HG03135 (cell line): ENCODE measurements around the gene TNFSF15.

Experiments
- ATAC-seq: cut with Tn5 transposase; IDR thresholded peaks from one replicate; pipeline ENCODE4 v1.9.1; 2021; ENCODE audit warnings: mild to moderate bottlenecking, moderate library complexity; ENCODE audit not compliant: unreplicated experiment

TNFSF15 gene

DNA sequence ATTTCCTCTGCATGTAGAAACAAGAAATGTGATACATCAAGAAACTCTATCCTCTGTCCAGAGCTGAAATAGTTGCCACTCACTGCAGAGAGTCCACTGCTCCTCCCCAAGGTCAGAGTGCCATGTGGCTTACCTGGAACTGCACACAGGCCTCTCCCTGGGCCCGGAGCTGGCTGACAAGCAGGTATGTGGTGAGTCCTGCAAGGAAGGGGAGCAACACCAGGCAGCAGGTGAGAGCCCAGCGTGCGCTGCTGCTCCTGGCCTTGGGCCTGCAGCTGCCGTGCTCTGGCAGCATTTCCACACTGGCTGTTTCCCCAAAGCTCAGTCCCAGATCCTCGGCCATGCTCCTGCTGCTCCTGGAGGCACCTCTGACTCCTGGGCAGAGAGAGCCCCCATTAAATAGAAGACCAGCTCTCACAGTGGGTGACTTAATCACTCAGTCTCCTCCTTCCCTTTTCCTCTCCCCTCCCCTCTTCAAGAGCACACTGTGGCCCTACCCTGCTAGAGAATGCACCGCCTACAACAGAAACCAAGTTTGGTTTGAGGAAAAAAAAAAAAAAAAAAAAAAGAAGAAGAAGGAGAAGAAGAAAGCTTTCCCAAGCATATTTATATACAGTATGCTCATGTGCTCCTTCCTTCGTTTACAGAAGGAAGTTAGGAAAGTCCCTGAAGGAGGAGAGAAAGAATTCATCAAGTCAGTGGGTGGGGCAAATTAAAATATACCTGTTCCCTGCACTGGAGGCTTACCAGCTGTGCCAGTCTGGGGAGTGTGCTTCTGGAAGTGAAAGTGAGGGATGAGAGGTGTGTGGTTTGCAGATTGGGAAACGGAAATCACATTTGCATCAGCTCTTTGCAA, at the start of gene TNFSF15:
Gene TNFSF15 (minus strand): TSS at position 370 of the 856 bp plus-strand sequence. CDS start 27 bp downstream, at position 343.
- peak; percentile 94 for ATAC-seq

DNA sequence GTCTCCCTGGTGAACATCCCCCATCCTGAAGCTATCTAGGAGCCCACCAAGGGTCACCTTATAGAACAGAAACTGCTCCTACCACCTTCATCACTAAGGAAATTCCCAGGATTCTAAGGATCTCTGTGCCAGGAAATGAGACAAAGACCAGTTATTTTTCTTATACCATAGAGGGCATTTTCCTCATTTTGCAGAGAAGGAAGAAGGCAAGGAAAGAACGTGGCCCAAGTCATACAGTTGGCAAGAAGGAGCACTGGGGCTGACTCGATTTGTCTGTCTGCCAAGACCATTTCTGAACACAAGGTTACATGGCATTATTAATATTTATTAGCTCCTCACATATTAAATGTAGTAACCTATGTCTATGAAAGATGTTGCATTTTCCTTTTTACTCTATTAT, 49.6 kb upstream of the TNFSF15 start:
- ATAC-seq = no peak

- no peak for ATAC-seq
These were observed 49.0 kb upstream of the TNFSF15 start for GRCh38 chr9:114854736-114855355.

GRCh38 chr9:114853071-114853855, 47.4 kb upstream of the TNFSF15 start:
- no peak for ATAC-seq

DNA sequence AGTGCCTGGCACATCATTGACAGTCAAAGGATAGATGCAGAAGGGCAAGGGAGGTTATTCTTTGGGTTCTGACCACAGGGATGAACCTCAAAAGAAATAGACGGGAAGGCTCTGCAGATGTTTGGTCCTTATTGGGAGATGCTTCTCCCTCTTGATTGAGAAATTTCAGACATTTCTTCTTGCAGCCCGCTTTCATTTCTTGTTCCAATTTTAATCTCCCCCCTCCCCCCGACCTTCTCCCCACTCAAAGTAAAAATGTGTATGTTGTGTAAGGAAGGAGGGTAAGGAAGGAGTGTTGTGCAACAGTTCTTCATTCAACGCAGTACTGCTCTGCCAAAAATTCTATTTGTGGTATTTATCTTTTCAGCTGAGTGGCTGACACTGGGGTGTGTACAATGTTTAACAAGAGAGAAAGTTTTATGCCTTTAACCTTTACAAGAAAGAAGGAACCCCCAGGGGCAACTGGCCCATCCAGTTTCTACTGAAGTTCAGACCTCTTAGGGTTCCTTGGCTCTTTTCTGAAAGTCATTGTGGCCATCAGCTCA, 46.3 kb upstream of the TNFSF15 start:
- no peak for ATAC-seq

DNA sequence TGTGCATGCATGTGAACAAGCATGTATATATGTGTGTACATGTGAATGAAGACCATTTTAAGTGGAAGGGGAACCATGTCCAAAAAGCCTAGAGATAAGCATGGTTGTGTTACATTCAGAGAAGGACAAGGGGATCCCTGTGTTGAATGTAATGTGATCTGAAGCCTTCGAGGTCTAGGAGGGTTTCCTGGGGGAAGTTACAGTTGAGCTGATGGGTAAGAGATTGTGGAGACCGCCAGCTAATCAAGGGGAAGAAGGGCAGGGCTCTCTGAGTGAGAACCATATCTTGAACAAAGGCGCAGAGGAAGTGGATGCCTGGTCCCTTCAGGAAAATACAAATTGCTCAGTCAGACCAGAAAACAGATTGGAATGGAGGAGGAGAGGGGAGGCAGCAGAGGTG, 45.5 kb upstream of the TNFSF15 start:
- ATAC-seq = no peak

- ATAC-seq = no peak
These were observed 45.0 kb upstream of the TNFSF15 start for GRCh38 chr9:114850871-114851270.

DNA sequence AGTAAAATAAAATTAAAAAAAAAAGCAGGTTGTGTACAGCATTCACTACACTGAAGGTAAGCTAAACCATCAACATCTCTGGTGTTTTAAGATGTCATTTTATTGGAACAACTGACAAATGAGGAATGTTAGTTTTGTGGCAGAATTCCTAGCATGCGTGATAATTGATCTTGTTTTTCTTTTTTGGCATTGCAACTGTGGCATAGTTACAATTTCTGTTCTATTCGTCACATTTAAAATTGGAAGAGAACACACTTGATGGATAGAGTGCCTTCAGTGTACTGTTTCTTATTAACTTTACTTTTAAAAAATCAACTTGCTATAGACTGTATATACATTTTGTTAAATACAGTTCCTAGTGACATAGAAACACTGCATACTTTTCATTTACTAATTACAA, 43.6 kb upstream of the TNFSF15 start:
- no peak for ATAC-seq

DNA sequence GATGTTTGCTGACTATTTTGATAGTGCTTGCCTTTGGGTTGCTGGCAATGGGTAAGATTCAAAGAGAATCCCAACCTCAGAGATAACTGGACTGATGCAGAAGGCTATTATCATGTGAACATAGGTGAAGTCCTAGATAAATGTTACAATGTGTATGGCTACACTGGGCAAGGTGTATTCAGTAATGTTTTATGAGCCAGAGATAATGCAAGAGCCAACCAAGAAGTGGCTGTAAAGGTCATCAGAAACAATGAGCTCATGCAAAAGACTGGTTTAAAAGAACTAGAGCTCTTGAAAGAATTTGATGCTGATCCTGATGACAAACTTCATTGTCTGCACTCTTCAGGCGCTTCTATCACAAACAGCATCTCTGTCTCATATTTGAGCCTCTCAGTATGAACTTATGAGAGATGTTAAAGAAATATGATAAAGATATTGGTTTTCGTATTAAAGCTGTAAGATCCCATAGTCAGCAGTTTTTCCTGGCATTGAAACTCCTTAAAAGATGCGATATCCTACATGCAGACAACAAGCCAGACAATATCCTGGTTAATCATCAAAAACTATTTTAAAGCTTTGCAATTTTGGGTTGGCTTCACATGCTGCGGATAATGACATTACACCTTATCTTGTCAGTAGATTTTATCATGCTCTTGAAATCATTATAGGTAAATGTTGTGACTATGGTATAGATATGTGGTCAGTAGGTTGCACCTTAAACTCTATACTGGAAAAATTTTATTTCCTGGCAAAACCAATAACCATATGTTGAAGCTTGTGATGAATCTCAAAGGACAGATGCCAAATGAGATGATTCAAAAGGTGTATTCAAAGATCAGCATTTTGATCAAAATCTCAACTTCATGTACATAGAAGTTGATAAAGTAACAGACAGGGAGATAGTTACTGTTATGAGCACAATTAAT, 41.9 kb upstream of the TNFSF15 start:
- ATAC-seq = no peak

DNA sequence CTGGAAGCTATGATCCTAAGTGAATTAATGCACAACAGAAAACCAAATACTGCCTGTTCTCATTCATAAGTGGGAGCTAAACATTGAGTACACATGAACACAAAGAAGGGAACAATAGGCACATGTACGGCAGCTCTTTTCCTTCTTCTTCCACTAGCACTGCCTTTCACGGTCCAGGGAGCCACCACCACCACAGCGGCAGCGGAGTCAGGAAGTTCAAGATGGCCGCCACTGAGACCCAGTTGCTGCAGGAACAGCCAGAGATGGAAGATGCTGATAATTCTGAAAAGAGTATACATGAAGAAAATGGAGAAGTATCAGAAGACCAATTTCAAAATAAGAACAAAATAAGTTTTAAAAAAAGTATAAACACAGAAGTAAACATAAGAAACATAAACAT, 39.5 kb upstream of the TNFSF15 start:
- ATAC-seq = no peak

- ATAC-seq = no peak
These were observed 38.9 kb upstream of the TNFSF15 start for GRCh38 chr9:114844766-114845165.

DNA sequence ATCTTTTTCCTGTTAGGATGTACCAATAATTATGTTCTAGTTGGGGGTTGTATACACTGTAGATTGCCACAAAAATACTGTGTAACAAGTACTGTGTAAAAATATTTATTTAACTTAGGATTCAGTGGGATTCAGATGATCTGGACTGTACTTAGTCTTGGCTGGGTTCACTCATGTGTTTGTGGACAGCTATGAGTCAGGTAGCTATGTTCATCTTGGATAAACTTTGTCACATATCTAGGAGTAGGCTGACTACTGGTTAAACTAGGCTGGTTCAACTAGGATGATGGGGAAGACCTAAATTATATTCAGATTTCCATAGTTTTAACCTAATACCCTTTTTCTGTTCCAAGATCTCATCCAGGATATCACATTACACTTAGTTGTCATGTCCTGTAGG, 32.1 kb upstream of the TNFSF15 start:
- ATAC-seq = no peak

DNA sequence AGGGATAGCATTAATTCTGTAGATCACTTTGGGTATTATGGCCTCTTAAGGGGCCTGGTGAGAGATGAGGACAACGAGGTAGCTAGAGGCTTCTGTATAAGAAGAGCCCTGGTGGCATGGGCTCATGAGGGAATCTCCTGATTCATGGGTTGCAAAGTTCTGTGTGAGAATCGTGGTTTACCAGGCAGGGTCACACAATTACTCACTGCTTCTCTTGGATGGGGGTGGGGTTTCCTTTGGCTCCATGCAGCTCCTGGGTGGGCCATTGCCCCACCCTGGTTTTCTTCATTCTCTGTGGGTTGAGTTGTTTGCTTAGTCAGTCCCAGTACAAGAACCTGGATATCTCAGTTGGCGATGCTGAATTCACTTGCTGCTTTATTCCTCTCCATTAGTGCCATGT, 30.9 kb upstream of the TNFSF15 start:
- ATAC-seq = no peak

- ATAC-seq = no peak
These were observed 28.5 kb upstream of the TNFSF15 start for GRCh38 chr9:114834386-114834785.

DNA sequence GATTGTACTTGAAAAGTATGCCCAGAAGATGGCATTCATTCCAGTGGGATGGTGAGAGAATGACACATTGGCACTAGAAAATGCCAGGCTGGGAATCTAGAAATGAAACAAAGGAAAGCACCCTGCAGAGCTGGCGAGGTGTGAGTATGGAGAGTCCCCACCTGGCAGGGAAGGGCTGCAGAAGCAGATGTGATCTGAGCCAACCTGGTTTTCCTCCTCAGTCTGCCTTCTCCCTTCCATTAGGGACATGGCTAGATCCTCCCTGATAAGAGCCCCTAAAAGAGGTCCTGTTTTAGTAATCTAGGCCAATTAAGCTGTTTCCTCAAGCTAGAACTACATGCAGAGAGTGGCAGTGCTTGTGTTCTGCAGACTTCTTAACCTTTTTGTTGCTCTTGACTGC, 24.7 kb upstream of the TNFSF15 start:
- no peak for ATAC-seq

DNA sequence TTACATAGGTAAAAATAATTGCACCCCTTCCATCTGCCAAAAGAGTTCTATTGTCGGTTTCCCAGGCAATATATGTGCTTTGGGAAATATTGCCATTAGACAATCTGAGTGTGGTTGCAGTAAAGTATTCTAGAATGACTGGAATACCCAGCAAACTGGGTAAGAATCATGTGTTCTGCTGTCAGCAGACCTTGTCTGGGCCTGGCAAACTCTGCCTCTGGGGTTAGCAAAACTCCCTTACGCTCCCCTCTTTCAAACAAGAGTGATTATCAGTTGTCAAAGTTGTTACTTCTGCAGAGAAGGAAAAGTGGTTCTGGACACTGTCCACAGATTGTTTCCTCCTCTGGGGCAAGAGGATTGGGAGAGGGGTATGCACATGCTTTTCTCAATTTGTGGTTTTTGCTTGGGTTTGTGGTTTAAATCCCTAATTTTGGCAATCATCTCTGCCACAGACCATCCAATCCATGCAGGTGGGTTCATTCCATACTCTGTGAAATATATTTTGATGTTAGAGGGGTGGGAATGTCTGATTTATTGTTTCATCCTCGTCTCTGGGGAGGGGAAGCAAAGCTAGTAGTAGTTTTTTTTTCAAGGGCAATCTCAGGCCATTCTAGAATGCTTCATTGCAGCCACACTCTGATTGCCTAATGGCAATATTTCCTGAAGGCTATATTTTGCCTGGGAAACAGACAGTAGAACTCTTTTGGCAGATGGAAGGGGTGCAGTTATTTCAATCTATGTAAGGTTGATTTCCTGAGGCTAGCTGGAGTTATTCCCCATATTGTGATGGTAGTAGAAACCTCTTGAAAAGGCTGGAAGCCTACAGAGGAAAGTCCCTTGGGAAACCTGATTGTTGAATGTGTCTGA, 24.0 kb upstream of the TNFSF15 start:
- no peak for ATAC-seq

DNA sequence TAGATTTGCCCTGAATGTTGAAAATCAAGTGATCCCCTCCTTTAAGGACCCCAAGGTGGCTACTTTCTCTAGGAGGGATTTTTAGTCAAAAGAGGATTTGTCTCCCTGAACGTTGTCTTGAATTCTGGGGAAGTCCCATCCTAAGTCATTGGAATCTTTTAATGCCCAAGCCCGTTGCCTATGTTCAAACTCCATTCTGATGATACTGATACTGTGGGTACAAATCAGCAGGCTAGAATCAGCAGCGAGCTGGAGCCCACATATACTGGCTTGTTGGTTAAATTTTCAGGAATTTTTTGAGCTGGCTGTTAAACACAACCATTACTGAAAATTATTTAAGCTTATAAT, 22.4 kb upstream of the TNFSF15 start:
- no peak for ATAC-seq

DNA sequence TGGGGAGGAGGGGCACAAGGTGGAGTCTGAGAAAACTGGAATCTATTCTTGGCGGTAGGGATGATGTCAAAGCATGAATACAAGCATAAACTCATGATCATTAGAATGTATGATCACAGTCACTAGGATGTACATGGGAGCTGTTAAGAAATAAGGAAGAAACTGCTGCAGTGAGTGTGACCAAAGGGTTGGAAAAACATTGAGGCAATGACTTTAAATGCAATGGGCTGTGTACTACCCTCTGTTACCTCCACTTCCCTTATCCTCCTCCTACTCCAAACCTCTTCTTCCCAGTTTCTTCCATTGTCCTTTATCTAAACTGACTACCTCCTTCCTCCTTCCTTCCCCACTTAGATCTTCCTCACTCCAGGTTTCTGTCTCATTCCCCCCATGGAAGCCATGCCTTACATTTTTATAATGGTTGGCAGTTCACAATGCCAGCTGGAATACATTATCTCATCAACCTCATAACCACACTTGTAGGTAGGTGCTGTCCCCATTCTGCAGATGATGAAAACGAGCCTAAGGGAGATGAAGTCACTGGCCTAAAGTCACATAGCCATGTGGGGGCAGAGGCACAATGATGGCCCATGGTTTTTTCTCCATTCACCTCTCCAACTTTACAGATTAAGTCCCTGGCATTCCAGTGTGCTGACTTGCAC, 21.9 kb upstream of the TNFSF15 start:
- no peak for ATAC-seq

- no peak for ATAC-seq
These were observed 20.6 kb upstream of the TNFSF15 start for GRCh38 chr9:114826431-114826830.
